GF-D8 (cell line): ENCODE measurements around the gene TFAP2D.

Experiments
- DNase-seq: peaks from one replicate; lab custom pipeline; 2025; lab: John Stamatoyannopoulos, UW

The TFAP2D gene

DNA sequence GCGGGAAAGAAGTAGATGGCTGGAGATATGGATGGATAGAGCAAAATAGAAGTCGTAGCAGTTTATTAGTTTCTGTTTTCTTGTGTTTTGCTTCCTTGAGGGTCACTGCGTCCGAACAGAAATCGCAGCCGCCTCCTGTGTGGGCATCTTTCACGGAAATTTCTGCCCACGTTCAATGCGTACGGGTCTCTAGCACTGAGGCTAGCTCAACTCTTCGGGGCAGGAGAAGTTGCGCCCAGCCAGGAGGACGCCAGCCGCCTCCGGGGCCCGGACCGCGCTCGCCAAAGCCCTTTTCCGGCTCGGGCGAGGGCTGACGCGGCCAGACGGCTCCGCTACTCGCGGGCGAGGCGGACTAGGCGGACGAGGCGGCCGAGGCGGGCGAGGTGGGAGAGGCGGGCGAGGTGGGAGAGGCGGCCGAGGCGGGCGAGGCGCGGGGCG lies 106.2 kb downstream of the TFAP2D start:
- DNase-seq = no peak

DNA sequence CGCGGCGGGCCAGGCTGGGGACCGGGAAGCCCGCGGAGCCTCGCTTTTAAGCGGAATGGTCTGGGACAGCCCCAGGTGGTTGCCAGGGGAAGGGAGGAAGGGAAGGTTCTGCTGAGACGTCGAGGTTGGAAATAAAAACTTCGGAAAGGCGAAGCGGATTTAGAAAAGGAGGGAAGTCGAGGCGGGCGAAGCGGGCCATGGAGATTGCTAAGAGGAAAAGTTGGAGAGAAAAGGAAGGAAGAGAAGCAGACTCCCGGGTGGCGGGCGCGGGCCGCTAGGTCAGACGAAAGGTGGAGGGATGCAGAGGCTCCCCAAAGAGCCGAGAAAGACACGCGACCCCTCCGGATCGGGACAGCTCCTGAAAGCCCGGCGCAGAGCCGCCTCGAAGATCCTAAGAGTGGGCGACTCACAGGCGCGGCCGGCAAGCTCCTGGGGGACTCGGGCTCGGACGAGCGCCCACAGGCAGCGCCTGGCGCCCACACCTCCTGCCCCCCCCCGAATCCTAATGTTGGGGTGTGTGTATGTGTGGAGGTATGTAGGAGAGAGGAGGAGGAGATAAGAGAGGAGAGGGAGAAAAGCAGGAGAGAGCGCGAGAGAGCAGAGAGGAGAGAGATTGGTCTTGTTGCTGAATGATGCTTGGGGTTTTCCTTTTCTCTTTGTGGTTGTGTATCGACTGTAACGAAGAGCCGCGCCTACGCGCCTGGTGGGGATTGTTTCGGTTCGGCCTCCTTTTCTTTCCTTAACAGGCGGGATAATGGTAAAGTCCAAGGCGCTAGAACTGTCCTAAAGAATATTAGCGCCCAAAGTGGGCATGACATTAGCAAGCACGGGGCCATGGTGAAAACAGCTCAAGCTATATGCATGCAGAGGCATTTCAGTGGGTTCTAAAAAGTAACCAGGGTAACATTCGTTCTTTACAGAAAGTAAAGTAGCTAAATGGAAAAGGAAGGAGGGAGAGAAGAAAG lies 106.9 kb downstream of the TFAP2D start:
- no peak for DNase-seq

DNA sequence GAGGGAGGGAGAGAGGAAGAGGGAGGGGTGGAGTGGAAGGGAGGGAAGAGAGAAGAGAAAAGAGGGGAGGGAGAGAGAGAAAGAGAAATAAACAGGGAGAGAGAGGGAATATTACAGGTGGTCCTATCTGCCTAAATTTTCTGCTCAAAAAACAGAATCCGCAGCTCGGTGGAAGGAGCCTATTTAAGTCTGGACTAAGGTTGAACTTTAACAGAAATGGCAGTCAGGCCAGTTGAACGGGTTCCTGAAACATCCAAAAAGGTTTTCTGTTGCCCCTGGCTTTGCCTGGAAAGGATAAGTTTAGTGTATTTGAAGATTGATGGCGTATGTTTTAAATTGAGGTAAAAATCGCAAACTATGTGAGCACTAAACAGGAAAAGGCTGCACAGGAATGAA lies 107.5 kb downstream of the TFAP2D start:
- no peak for DNase-seq

DNA sequence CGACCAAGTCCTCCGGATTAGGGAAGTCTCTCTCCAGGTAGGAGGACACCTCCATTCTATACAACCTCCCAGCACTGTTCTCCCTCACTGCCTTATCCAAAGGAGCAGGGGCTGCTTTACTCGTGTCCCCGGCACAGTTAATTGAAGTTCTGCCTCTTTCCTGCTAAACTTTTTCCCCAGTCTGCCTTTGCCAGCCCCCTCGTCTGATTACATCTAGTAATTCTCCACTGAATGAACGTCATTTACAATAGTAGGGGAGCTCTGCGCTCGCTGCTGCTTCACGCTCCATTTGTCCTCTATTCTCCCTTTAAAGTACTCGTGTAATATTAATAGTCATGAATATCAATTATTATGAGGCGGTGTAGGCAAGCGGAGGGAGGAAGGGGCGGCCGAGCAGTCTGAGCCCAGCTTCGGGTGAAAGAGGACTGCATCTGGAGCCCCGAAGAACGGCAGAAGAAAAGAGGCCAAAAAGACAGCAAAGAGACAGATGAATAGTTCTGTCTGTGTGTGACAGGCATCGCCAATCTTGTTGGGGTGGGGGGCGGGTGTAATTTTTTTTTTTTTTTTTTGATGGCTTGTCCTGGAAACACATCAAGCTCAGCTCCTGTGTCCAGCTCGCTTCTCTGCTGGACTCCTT lies 108.2 kb downstream of the TFAP2D start:
- DNase-seq = no peak

DNA sequence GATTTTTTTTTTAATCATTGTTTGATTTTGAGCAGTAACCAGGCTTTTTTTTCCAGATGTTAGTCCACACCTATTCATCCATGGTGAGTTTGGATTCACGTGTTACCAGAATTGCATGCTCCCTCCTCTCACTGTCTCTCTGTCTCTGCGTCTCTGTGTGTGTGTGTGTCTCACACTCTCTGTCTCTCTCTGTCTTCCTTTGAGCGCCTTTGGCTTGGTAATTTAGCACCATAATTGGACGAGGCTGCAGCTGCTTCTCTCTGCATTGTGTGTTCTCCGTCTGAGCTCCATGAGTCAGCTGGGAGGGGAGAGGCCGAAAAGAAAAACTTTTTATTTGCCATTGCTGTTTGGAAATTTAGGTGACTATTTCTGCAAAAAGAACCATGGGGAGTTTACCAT lies 108.8 kb downstream of the TFAP2D start:
- DNase-seq = no peak
